22Rv1 (cell line): Measurements from ENCODE around the gene PFKFB1.

Experiments used
- ZFX ChIP-seq: fragments of 450-650 bp; IDR thresholded peaks from 2 replicates; pipeline ENCODE4 v1.6.1; 2017; ENCODE audit warnings: antibody characterized with exemption, borderline replicate concordance
- TF ChIP-seq, protein P1 (sequence below): fragments of 450-650 bp; IDR thresholded peaks from 2 replicates; pipeline ENCODE4 v1.5.1; 2017; ENCODE audit warnings: mild to moderate bottlenecking

DNA sequence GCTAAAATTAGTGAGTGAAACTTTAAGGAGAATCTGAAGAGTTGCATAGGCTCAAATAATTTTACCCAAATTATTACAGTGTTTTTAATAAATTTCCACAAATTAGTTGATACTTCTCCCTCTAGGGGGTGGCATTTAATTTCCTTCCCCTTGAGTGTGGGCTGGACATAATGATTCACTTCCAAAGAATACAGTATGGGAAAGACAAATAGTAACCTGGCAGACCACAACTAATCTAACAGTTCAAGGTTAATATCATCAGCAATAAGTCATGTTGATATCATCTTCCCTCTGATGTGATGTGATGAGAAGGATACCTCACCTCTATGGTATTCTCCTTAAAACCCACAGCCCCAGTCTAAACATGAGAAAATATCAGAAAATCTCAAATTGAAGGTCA, 15.5 kb downstream of the PFKFB1 start:
- TF ChIP-seq, protein P1, sequence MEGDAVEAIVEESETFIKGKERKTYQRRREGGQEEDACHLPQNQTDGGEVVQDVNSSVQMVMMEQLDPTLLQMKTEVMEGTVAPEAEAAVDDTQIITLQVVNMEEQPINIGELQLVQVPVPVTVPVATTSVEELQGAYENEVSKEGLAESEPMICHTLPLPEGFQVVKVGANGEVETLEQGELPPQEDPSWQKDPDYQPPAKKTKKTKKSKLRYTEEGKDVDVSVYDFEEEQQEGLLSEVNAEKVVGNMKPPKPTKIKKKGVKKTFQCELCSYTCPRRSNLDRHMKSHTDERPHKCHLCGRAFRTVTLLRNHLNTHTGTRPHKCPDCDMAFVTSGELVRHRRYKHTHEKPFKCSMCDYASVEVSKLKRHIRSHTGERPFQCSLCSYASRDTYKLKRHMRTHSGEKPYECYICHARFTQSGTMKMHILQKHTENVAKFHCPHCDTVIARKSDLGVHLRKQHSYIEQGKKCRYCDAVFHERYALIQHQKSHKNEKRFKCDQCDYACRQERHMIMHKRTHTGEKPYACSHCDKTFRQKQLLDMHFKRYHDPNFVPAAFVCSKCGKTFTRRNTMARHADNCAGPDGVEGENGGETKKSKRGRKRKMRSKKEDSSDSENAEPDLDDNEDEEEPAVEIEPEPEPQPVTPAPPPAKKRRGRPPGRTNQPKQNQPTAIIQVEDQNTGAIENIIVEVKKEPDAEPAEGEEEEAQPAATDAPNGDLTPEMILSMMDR = no peak
- no peak for TF ChIP-seq ZFX
